ENCODE measurements around the gene GOSR2. TPM values are rescaled to one million over a fixed set of nuclear protein-coding genes. Genes with fewer than 3 reads are reported as not detected.

GOSR2 gene
- total RNA-seq, 1 experiment from 2014 or later: 53.5 TPM

GRCh38 chr17:46878055-46878454 is 44.9 kb upstream of the GOSR2 start:
- DNase-seq: no peak
- Mint-ChIP-seq H3K4me1 (0 out of 4 replicates have a peak, but pooled peaks cover 0 to 2% of the 10 kb centered on the region in 2 experiments), H3K4me3 (no peak overlapping the region), H3K36me3 (ENCODE audit: insufficient read depth in 1 of 3, low read depth in 3 of 3) (no peaks in the 10 kb centered on the region), H3K9me3 (no peaks in the 10 kb centered on the region), H3K27ac (no peak overlapping the region), H3K27me3 (ENCODE audit: low read depth) (peaks cover 4% of the 10 kb centered on the region)
- Histone ChIP-seq H3K79me1 (ENCODE audit: insufficient read depth, low read depth, low read length, poor library complexity, severe bottlenecking) (no peaks in the 10 kb centered on the region), H2BK20ac (ENCODE audit: low read depth, low read length, poor library complexity, severe bottlenecking) (no peak overlapping the region), H3K4me2 (ENCODE audit: insufficient read depth, insufficient read length, low read length) (no peak overlapping the region), H3K27ac (ENCODE audit: insufficient read length, low read depth, low read length) (no peak overlapping the region), H2AK5ac (ENCODE audit: insufficient read length, low read length) (no peak overlapping the region), H3K4me1 (ENCODE audit: insufficient read depth, low read length) (no peaks in the 10 kb centered on the region), H3T11ph (ENCODE audit: low read length) (no peak overlapping the region), H3K27me3 (ENCODE audit: insufficient read depth, low read length) (no peaks in the 10 kb centered on the region), H4K20me1 (ENCODE audit: control insufficient read depth, insufficient read depth, insufficient read length) (no peaks in the 10 kb centered on the region), H3K18ac (ENCODE audit: insufficient read length, low read depth, low read length) (no peak overlapping the region), H2BK120ac (ENCODE audit: low read depth, low read length, poor library complexity, severe bottlenecking) (no peak overlapping the region), H2AFZ (ENCODE audit: low read length) (no peak overlapping the region), H3K4ac (ENCODE audit: low read depth, low read length) (no peak overlapping the region), H3K56ac (ENCODE audit: insufficient read length, low read depth, low read length) (no peak overlapping the region), H3K23ac (ENCODE audit: insufficient read length, low read depth, low read length) (no peak overlapping the region), H3K79me2 (ENCODE audit: insufficient read depth, low read length) (no peaks in the 10 kb centered on the region), H3K14ac (ENCODE audit: insufficient read depth, low read length) (no peak overlapping the region), H2BK5ac (ENCODE audit: insufficient read length, low read length) (no peak overlapping the region), H2BK15ac (ENCODE audit: low read depth, low read length) (no peak overlapping the region), H3K9ac (ENCODE audit: extremely low read depth, insufficient read length, low read length) (no peak overlapping the region), H3K23me2 (ENCODE audit: insufficient read length, low read depth, low read length, poor library complexity, severe bottlenecking) (no peaks in the 10 kb centered on the region), H3K9me3 (ENCODE audit: control insufficient read depth, low read depth, low read length) (no peaks in the 10 kb centered on the region), H4K91ac (ENCODE audit: insufficient read length, low read depth, low read length) (no peak overlapping the region), H4K5ac (ENCODE audit: insufficient read length, low read depth, low read length) (no peak overlapping the region), H4K8ac (replicated peaks; ENCODE audit: insufficient read length, low read depth, low read length) (no peak overlapping the region), H2BK12ac (ENCODE audit: insufficient read length, low read depth, low read length) (no peak overlapping the region)
- WGBS (ENCODE audit: extremely low coverage, insufficient read length, low lambda C conversion rate): no CpG with 5 or more reads among the region's 6 CpGs
- no peak for TF ChIP-seq CTCF (conservative IDR thresholded peaks at IDR 0.05)

All from H9 (cell line).